ENCODE data around the gene SP3. TPM values are rescaled to one million over a fixed set of nuclear protein-coding genes. Genes with fewer than 3 reads are reported as not detected.

Gene SP3
- total RNA-seq, 4 donors from 2014 or later: 91.6 to 135 (median 131) TPM

- no peak for TF ChIP-seq CTCF (IDR thresholded peaks at IDR 0.05; ENCODE audit: low read depth)
Measured at GRCh38 chr2:173931751-173932150, 33.4 kb downstream of the SP3 start.

GRCh38 chr2:173929441-173929840, 35.7 kb downstream of the SP3 start:
- TF ChIP-seq CTCF (IDR thresholded peaks at IDR 0.05; ENCODE audit: low read depth): no peak

- TF ChIP-seq CTCF (IDR thresholded peaks at IDR 0.05; ENCODE audit: low read depth): no peak
Measured at GRCh38 chr2:173926875-173927274, 38.3 kb downstream of the SP3 start.

- no peak for TF ChIP-seq CTCF (IDR thresholded peaks at IDR 0.05; ENCODE audit: low read depth)
Measured at GRCh38 chr2:173924285-173924684, 40.9 kb downstream of the SP3 start.

- TF ChIP-seq CTCF (IDR thresholded peaks at IDR 0.05; ENCODE audit: low read depth): no peak
Measured at GRCh38 chr2:173922760-173923159, 42.4 kb downstream of the SP3 start.

GRCh38 chr2:173922068-173922467, 43.1 kb downstream of the SP3 start:
- TF ChIP-seq CTCF (IDR thresholded peaks at IDR 0.05; ENCODE audit: low read depth): no peak

GRCh38 chr2:173914055-173914927, 50.9 kb downstream of the SP3 start:
- TF ChIP-seq CTCF (IDR thresholded peaks at IDR 0.05; ENCODE audit: low read depth): no peak

Measured in subcutaneous adipose tissue (tissue), 4 donors.